GM12874 (cell line): ENCODE measurements around the gene EYS.
A peak's percentile ranks its signal among the peaks of the same experiment; 100 is the strongest.

ENCODE experiments used
- CTCF ChIP-seq: IDR thresholded peaks from 2 replicates; pipeline ENCODE4 v1.5.1; 2011; ENCODE audit warnings: low read depth, mild to moderate bottlenecking, control low read depth, low read length, moderate library complexity; ENCODE audit not compliant: insufficient read depth

Gene EYS

DNA sequence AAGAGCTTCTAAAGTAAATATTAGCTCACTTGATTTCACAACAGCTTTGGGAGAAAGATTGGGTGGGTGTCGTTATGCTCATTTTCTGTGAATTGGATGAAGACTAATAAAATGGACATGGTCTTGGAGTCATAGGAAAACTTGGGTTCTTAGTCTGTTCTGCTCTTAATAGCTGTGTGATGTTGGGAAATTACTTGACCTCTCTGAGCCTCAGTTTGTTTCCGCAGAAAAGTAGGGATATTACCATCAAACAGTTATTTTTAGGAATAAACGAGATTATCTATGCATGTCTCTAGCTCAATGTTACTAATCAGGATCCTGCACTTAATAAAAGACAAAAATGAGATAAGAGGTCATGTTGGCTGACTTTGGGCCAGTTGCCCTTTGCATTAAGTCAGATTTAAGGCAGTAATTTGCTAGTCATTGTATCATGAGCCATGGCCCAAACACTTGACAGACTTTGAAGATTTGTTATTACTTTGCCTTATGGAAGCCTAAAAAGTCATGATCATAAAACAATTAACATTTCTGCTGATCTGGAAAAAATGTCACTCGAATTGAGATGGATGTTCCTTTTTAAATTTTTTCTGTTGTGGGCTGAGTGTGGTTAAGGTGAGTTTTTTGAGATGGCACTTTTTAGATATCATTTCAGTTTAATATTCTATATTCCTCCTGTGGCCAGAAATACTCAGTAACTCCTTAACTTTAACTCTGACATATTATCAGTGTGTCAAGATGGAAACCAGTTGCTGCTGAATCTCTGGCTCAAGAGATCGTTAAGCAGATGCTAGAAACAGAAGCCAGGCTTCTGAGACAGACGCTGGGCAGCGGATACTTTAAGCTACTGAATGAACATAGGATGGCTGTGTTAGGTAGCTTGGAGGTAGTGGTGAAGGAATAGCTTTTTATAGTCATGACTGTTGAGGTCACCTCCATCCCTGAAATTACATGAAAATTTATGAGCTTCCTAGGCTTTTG, 1779.8 kb downstream of the EYS start:
- no peak for TF ChIP-seq CTCF

DNA sequence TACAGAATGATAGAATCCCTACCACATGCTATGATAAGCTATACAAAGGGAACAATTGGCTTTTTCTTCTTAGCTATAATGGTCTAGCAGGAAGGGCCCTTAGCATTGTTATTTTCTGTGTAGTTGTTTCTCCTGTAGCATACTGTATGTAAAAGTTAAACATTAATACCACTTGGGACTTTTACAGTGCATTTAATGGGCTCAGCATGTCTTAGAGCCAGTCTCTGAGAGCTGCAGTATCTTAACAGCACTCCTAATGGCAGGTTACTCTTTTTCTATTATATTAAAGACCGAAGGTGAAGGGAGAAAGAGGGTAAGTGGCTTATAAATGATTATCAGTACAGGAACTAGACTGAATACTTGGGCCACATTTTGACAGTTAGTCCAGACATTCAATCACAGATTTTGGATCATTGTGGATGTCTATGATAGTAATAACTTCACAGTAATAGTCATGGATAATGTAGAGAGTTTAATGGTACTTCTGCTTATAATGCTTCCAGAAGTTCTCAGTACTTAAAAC, 1780.7 kb downstream of the EYS start:
- TF ChIP-seq CTCF: no peak

- TF ChIP-seq CTCF: 0 out of 2 replicates have a peak, but pooled peaks have one; percentile 20
Observed at GRCh38 chr6:63923139-63923739, 1783.8 kb downstream of the EYS start.

DNA sequence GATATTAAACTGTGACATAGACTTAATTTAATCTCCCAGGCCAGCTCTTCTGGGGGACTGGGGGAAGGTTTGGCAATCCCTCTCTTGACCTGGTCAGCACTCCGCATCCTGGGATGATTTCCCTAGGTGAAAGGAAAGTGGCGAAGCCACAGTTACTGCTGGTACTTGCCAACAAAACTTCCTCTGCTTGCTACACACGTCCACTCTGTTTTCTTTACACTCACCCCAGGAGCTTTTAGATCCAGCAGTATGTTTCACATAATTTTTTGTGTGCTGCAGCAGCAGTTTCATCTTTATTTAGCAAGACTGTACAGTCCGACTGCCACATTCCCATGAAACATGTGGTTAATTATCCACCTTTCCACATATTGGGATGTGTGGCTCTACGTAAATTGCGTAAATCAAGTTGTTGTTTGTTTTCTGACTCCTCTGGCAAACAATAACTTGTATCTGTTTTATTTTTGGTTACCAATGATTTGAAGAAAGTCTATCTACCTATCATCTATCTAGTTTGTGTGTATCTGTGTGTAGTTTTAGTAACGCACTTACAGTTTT, 1787.4 kb downstream of the EYS start:
- no peak for TF ChIP-seq CTCF

DNA sequence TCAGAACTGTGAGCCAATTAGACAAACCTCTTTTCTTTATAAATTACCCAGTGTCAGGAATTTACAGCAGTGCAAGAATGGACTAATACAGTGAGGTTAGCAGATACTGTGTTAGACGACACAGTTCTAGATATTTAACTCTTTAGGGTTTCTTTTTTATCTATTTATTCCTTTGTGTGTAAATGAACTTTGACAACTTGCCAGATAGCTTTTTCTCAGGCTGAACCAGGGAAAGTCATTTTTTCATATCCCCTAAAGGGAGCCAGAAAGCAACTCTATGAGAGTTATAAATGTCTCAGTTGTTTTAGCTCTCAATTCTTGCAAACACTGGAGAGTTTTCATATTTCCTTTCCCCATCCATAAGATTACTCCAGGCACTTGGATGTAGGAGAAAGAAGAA, 1794.1 kb downstream of the EYS start:
- TF ChIP-seq CTCF: no peak

DNA sequence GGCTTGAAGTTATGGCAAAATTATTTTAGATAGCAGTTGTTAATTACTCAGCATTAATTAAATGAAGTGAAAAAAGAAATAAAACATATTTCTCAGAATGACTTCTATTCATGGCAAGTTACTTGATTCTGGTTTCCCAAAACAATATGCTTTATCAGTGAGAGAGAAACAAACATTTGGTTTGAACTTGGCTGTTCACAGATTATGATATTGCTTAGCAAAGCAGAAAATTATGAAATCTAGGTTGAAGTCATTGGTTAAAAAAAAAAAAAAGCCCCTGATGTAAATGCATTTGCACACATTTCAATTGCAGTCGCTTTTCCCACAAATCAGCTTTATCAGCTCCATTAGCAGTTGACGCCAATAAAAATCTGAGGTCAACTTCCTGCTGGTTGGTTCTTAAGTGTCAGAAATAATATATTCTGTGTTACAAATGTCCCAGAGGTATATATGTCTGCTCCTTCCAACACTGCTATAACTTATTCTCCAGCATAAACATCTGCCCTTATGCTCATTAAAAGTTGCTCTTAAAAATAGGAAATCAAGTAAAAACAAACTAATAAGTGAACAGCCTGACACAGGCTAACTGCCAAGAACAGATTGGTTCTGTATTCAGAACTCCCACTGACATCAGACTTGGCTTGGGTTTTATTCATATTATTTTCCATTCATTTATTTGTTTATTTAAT, 1796.0 kb downstream of the EYS start:
- TF ChIP-seq CTCF: no peak
